H1 (cell line): ENCODE measurements around the gene AXIN2. TPM values are rescaled to one million over a fixed set of nuclear protein-coding genes. Genes with fewer than 3 reads are reported as not detected.
A peak's percentile ranks its signal among the peaks of the same experiment; 100 is the strongest.

Source experiments
- CTCF ChIA-PET: fragments of 300-600 bp; sonication (Branson Sonifier 250); formaldehyde crosslinking; loops from one replicate; lab custom pipeline; 2021; ENCODE audit not compliant: partially characterized antibody; lab: Charles Lee
- POLR2A ChIA-PET: fragments of 300-600 bp; sonication (Branson Sonifier 250); formaldehyde crosslinking; loops from one replicate; lab custom pipeline; 2021; ENCODE audit warnings: inconsistent platforms; ENCODE audit not compliant: partially characterized antibody; lab: Charles Lee
- DNase-seq, 2 experiments: peaks; one replicate each; pipeline versions ENCODE4 v3.0.0 to v3.0.0-alpha.2; 2010 to 2022; ENCODE audit warnings: low spot score in 2 of 2, low read depth in 1 of 2, mixed read lengths in 1 of 2
- FAIRE-seq: peaks from 2 replicates; lab custom pipeline; 2011; peaks lifted over from hg19 to GRCh38; lab: Jason Lieb, UNC
- H2AFZ ChIP-seq: 2 replicates; pipeline ENCODE4 v1.8.1; 2012; ENCODE audit warnings: low read length, inconsistent platforms
- H2AK5ac ChIP-seq: 2 replicates; pipeline ENCODE4 v1.6.1; 2013; ENCODE audit warnings: low read depth, low read length
- H2BK120ac ChIP-seq: replicated peaks from 2 replicates; pipeline ENCODE3; 2013; ENCODE audit warnings: low read depth, low read length, inconsistent platforms
- H2BK12ac ChIP-seq: 2 replicates; pipeline ENCODE4 v1.6.1; 2013; ENCODE audit warnings: low read depth, low read length
- H2BK15ac ChIP-seq: 2 replicates; pipeline ENCODE4 v1.6.1; 2013; ENCODE audit warnings: low read length
- H2BK20ac ChIP-seq: 2 replicates; pipeline ENCODE4 v1.6.1; 2013; ENCODE audit warnings: low read length
- H2BK5ac ChIP-seq: 2 replicates; pipeline ENCODE4 v1.6.1; 2013; ENCODE audit warnings: low read depth, low read length
- H3K14ac ChIP-seq: 2 replicates; pipeline ENCODE4 v1.6.1; 2013; ENCODE audit warnings: inconsistent platforms; ENCODE audit not compliant: insufficient read length
- H3K18ac ChIP-seq: 2 replicates; pipeline ENCODE4 v1.6.1; 2013; ENCODE audit warnings: low read length; ENCODE audit errors: extremely low read depth
- H3K23ac ChIP-seq: 2 replicates; pipeline ENCODE4 v1.6.1; 2013; ENCODE audit warnings: inconsistent platforms; ENCODE audit not compliant: insufficient read length
- H3K23me2 ChIP-seq: 2 replicates; pipeline ENCODE4 v1.6.1; 2013; ENCODE audit warnings: low read depth, low read length
- H3K27ac ChIP-seq: 2 replicates; pipeline ENCODE4 v1.6.1; 2011; ENCODE audit warnings: low read depth, low read length, inconsistent platforms
- H3K27me3 ChIP-seq, 4 experiments: replicated peaks in 1 of 4; 1 replicate in 1 of 4; 2 replicates in 3 of 4; pipeline versions ENCODE4 v1.6.1 to v1.8.1; 2011 to 2013; ENCODE audit warnings: low read length in 3 of 4, mild to moderate bottlenecking in 3 of 4, inconsistent platforms in 2 of 4, mixed read lengths in 2 of 4, moderate library complexity in 1 of 4; ENCODE audit not compliant: control insufficient read depth in 3 of 4, insufficient read depth in 3 of 4; ENCODE audit errors: extremely low read depth in 1 of 4
- H3K36me3 ChIP-seq, 4 experiments: 2 replicates each; pipeline versions ENCODE4 v1.6.1 to v1.8.1; 2011 to 2013; ENCODE audit warnings: mild to moderate bottlenecking in 4 of 4, low read length in 3 of 4, moderate library complexity in 2 of 4, control low read depth in 1 of 4, inconsistent platforms in 1 of 4; ENCODE audit not compliant: insufficient read depth in 4 of 4, control insufficient read depth in 2 of 4
- H3K4ac ChIP-seq: replicated peaks from 2 replicates; pipeline ENCODE3; 2013; ENCODE audit warnings: low read length, low read depth, mixed read lengths, inconsistent platforms; ENCODE audit not compliant: insufficient read length
- H3K4me1 ChIP-seq, 4 experiments: replicated peaks in 1 of 4; 1 replicate in 1 of 4; 2 replicates in 3 of 4; pipeline versions ENCODE4 v1.6.1 to v1.8.1; 2011 to 2013; ENCODE audit warnings: low read length in 3 of 4, inconsistent platforms in 2 of 4, mixed read lengths in 1 of 4; ENCODE audit not compliant: insufficient read depth in 4 of 4, control insufficient read depth in 3 of 4
- H3K4me2 ChIP-seq, 2 experiments: 2 replicates each; pipeline versions ENCODE4 v1.6.1 to v1.8.1; 2011 to 2013; ENCODE audit warnings: low read depth in 2 of 2, low read length in 2 of 2, control low read depth in 1 of 2, inconsistent platforms in 1 of 2, mild to moderate bottlenecking in 1 of 2; ENCODE audit not compliant: insufficient read depth in 1 of 2
- H3K4me3 ChIP-seq, 4 experiments: fragments of 200-600, 300-600 bp in 1 of 4; sonication (generic), shearing (Covaris generic), sonication (Bioruptor Twin) in 1 of 4; 2 replicates each; pipeline versions ENCODE4 v1.5.1 to v1.8.1; 2011 to 2016; ENCODE audit warnings: low read length in 4 of 4, low read depth in 3 of 4, control low read depth in 2 of 4, inconsistent platforms in 2 of 4, mild to moderate bottlenecking in 2 of 4, mixed read lengths in 1 of 4, moderate library complexity in 1 of 4; ENCODE audit not compliant: insufficient read depth in 2 of 4; ENCODE audit errors: extremely low read depth in 1 of 4
- H3K56ac ChIP-seq: replicated peaks from 2 replicates; pipeline ENCODE3; 2013; ENCODE audit warnings: low read depth, mild to moderate bottlenecking, mixed read lengths, low read length, inconsistent platforms; ENCODE audit not compliant: insufficient read length
- H3K79me1 ChIP-seq: 2 replicates; pipeline ENCODE4 v1.6.1; 2013; ENCODE audit warnings: low read depth, low read length, control low read depth
- H3K79me2 ChIP-seq, 2 experiments: 2 replicates each; pipeline versions ENCODE4 v1.6.1 to v1.8.1; 2012 to 2013; ENCODE audit warnings: low read length in 2 of 2, mild to moderate bottlenecking in 2 of 2, inconsistent platforms in 1 of 2; ENCODE audit not compliant: insufficient read depth in 2 of 2, control insufficient read depth in 1 of 2
- H3K9ac ChIP-seq, 4 experiments: replicated peaks in 1 of 4; 1 replicate in 1 of 4; 2 replicates in 3 of 4; pipeline versions ENCODE4 v1.6.1 to v1.8.1; 2011 to 2013; ENCODE audit warnings: low read depth in 3 of 4, low read length in 3 of 4, control low read depth in 2 of 4, mild to moderate bottlenecking in 2 of 4, moderate library complexity in 2 of 4, inconsistent platforms in 1 of 4; ENCODE audit errors: extremely low read depth in 1 of 4
- H3K9me3 ChIP-seq, 2 experiments: 2 replicates each; pipeline versions ENCODE4 v1.6.1 to v1.8.1; 2012 to 2013; ENCODE audit warnings: mild to moderate bottlenecking in 2 of 2, moderate library complexity in 2 of 2, control low read depth in 1 of 2, inconsistent platforms in 1 of 2, low read depth in 1 of 2, low read length in 1 of 2, mixed read lengths in 1 of 2; ENCODE audit not compliant: insufficient read depth in 2 of 2
- H4K20me1 ChIP-seq, 2 experiments: replicated peaks in 1 of 2; 2 replicates each; pipeline versions ENCODE3 to v1.8.1; 2011 to 2013; ENCODE audit warnings: inconsistent platforms in 2 of 2, low read length in 2 of 2, mild to moderate bottlenecking in 1 of 2; ENCODE audit not compliant: insufficient read depth in 2 of 2, control insufficient read depth in 1 of 2
- H4K5ac ChIP-seq: 2 replicates; pipeline ENCODE4 v1.6.1; 2013; ENCODE audit warnings: low read length, low read depth, mixed read lengths, inconsistent platforms; ENCODE audit not compliant: insufficient read length
- H4K8ac ChIP-seq: 2 replicates; pipeline ENCODE4 v1.8.0; 2013; ENCODE audit warnings: mild to moderate bottlenecking, moderate library complexity, low read length, inconsistent platforms; ENCODE audit not compliant: insufficient read depth; ENCODE audit errors: extremely low read depth
- H4K91ac ChIP-seq: replicated peaks from 2 replicates; pipeline ENCODE3; 2013; ENCODE audit warnings: low read length, mixed read lengths, inconsistent platforms; ENCODE audit not compliant: insufficient read length
- ASH2L ChIP-seq: fragments of 200-600, 300-600 bp; sonication (generic); IDR thresholded peaks from one replicate; pipeline ENCODE4 v1.7.1; 2017; ENCODE audit warnings: low read length
- CBX5 ChIP-seq: fragments of 300-800, 300-1000 bp; sonication (generic); IDR thresholded peaks from 2 replicates; pipeline ENCODE4 v1.7.1; 2016; ENCODE audit warnings: antibody characterized with exemption, low read length, low read depth
- GABPA ChIP-seq: IDR thresholded peaks from 2 replicates; pipeline ENCODE4 v1.6.1; 2011; ENCODE audit warnings: mild to moderate bottlenecking, low read length, moderate library complexity, borderline replicate concordance; ENCODE audit not compliant: insufficient read depth
- GTF2F1 ChIP-seq: IDR thresholded peaks from 2 replicates; pipeline ENCODE4 v1.6.1; 2012; ENCODE audit warnings: low read depth, low read length, improper control_type of control experiment, borderline replicate concordance
- NANOG ChIP-seq: IDR thresholded peaks from 2 replicates; pipeline ENCODE4 v1.6.1; 2011; ENCODE audit warnings: low read length, low read depth, mild to moderate bottlenecking, inconsistent platforms; ENCODE audit not compliant: insufficient read depth, poor library complexity, severe bottlenecking
- RNF2 ChIP-seq: fragments of 200-900, 300-1000 bp; sonication (generic); IDR thresholded peaks from 2 replicates; pipeline ENCODE4 v1.7.1; 2016; ENCODE audit warnings: borderline replicate concordance, low read depth, mild to moderate bottlenecking, antibody characterized with exemption, low read length; ENCODE audit not compliant: poor library complexity, severe bottlenecking; ENCODE audit errors: missing control alignments
- RXRA ChIP-seq: IDR thresholded peaks from 2 replicates; pipeline ENCODE4 v1.6.1; 2011; ENCODE audit warnings: low read depth, mild to moderate bottlenecking, low read length, moderate library complexity; ENCODE audit not compliant: insufficient read depth
- SIN3A ChIP-seq, 2 experiments: IDR thresholded peaks in 1 of 2; conservative IDR thresholded peaks in 1 of 2; 2 replicates each; pipeline ENCODE4 v1.6.1; 2011 to 2012; ENCODE audit warnings: low read length in 2 of 2, improper control_type of control experiment in 1 of 2, low read depth in 1 of 2, mild to moderate bottlenecking in 1 of 2
- SUZ12 ChIP-seq: fragments of 200-600 bp; sonication (generic); IDR thresholded peaks from 2 replicates; pipeline ENCODE4 v1.6.1; 2012; ENCODE audit warnings: mild to moderate bottlenecking, inconsistent platforms, low read length, moderate library complexity, mixed read lengths
- WGBS, 2 experiments: shearing (Covaris generic) in 1 of 2; methylation state at CpG; one replicate each; pipeline versions ENCODE4 v1.1.6 to v1.1.7; 2013 to 2015; ENCODE audit warnings: low lambda C conversion rate in 2 of 2, mixed read lengths in 2 of 2, inconsistent platforms in 1 of 2, low coverage in 1 of 2, missing lambda C conversion rate in 1 of 2; ENCODE audit not compliant: insufficient replicate concordance in 2 of 2, insufficient coverage in 1 of 2, insufficient read length in 1 of 2; ENCODE audit errors: extremely low coverage in 1 of 2, missing lambda C conversion rate in 1 of 2; 5-methylcytosine and 5-hydroxymethylcytosine counted together
- polyA plus RNA-seq, 7 experiments: library from polyadenylated mRNA; depleted of rRNA in 3 of 7; stranded (reverse) in 5 of 7; unstranded in 2 of 7; fragments of >200 nt in 5 of 7; fragments of 200-250 nt in 2 of 7; gene quantifications; 1 replicate in 5 of 7; 2 replicates in 1 of 7; 4 replicates in 1 of 7; pipeline versions ENCODE4 v1.2.1 to v1.2.3, GENCODE V29; 2011 to 2013; ENCODE audit warnings: missing spikeins in 2 of 7, mixed read lengths in 2 of 7
- total RNA-seq: library from RNA; stranded (reverse); fragmentation: NEBNext Ultra II Directional; extraction: Animal tissue kit (Norgen Biotek cat#: 25700); gene quantifications from 2 replicates; pipeline ENCODE4 v1.2.1, GENCODE V29; 2021
- TF ChIP-seq, protein P1 (sequence below): IDR thresholded peaks from 2 replicates; pipeline ENCODE4 v1.6.1; 2012; ENCODE audit warnings: inconsistent platforms

AXIN2 gene
- total and polyA plus RNA-seq, 2 of the 8 experiments (the other 6 are each of a cell fraction or from before 2014, with no cell fraction given) = 17.7 to 33.4 TPM

DNA sequence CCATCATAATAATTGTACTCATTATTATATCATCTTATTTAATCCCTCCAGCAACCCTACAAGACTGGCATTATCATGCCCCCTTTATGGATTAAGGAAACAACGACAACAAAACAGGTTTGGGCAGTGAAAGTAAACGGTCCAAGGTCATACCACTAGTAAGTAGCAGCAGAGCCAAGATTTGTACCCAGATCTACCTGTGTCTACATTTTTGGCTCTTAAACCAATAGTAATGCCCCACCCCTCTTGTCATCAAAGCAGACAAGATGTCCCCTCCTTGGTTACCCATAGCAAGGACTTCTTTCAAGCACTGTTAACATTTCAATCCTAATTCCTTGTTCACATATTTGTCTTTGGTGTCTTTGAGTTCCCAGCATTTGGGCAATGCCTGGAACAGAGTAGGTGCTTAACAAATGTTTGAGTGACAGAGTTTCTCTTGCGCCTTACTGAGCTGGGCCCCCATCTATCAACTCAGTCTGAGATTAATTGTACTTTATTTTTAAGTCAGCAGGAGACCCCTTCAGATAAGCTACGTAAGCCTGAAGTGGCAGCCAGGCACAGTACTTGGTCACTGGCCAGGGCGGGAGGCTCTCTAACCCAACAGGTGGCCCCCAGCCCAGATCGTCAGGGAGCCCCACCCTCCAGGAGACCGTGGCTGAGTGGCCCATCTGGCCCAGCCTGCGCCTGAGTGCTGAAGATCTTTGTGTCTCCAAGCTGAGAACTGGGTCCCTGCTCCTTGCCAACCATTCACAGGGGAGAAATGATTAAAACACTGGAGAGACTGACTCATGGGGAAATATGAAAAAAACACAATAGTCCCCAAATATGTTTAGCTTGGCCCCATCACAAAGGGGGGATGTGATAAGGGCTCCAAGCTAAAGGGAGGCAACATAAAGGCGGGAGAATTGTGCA is 75.8 kb downstream of the AXIN2 start:
- no peaks in the 10 kb centered on the region for H3K36me3 ChIP-seq
- H3K27me3 ChIP-seq = no peaks in the 10 kb centered on the region; a peak in 1 of 7 replicates
- ChIA-PET CTCF (interaction anchor here (1.0 to 1.4 kb wide), 3 partner anchors 25 to 191 kb away, joined by 3 to 5 read pairs (median 3); no protein-coding TSS in a partner anchor), POLR2A (interaction anchor here (0.7 kb wide), 1 partner anchor 12 kb away, joined by 3 read pairs; no protein-coding TSS in a partner anchor)
- no peak overlapping the region for H3K4ac ChIP-seq
- peak overlapping the region; percentile 5; the same call in 1 of the 2 replicates for H2BK20ac ChIP-seq
- no peak overlapping the region for H4K91ac ChIP-seq
- no peaks in the 10 kb centered on the region for H4K20me1 ChIP-seq
- no peak overlapping the region for H4K8ac ChIP-seq
- H3K79me2 ChIP-seq = no peaks in the 10 kb centered on the region
- H3K14ac ChIP-seq = no peak overlapping the region
- no peaks in the 10 kb centered on the region for H3K4me1 ChIP-seq
- no peak overlapping the region for H2BK5ac ChIP-seq
- no peak overlapping the region for H3K9ac ChIP-seq
- H2BK12ac ChIP-seq = no peak overlapping the region
- H2AFZ ChIP-seq = no peak overlapping the region
- peaks cover 4 to 5% of the 10 kb centered on the region in 2 experiments; a peak in 2 of 4 replicates for H3K9me3 ChIP-seq
- H3K18ac ChIP-seq = no peak overlapping the region
- FAIRE-seq (no peak), DNase-seq (no peak)
- no peak overlapping the region for H2BK15ac ChIP-seq
- no peaks in the 10 kb centered on the region for H3K79me1 ChIP-seq
- no peak overlapping the region for H3K4me3 ChIP-seq
- H3K27ac ChIP-seq = no peak overlapping the region
- H3K56ac ChIP-seq = no peak overlapping the region
- H3K23ac ChIP-seq = no peak overlapping the region
- no peaks in the 10 kb centered on the region; the same call in 1 of the 2 replicates for H3K23me2 ChIP-seq
- 82% methylated on average over 9 of the region's 9 CpGs; no CpG with 5 or more reads in 1 of the 2 experiments for WGBS, 2 experiments
- H2AK5ac ChIP-seq = no peak overlapping the region
- no peak overlapping the region for H3K4me2 ChIP-seq
- no peak overlapping the region for H4K5ac ChIP-seq
- no peak overlapping the region for H2BK120ac ChIP-seq
- TF ChIP-seq GABPA (no peak), SIN3A (conservative IDR thresholded peaks at IDR 0.05 in 1 of 2, IDR thresholded peaks at IDR 0.05 in 1 of 2; ENCODE audit: low read depth in 1 of 2, low read length in 2 of 2) (no peak), NANOG (no peak), CBX5 (no peak), SUZ12 (no peak), RXRA (no peak), RNF2 (no peak), ASH2L (no peak), GTF2F1 (no peak)
- TF ChIP-seq, protein P1, sequence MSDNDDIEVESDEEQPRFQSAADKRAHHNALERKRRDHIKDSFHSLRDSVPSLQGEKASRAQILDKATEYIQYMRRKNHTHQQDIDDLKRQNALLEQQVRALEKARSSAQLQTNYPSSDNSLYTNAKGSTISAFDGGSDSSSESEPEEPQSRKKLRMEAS = no peak
